ENCODE results near the gene ATP13A2. TPM values are rescaled to one million over a fixed set of nuclear protein-coding genes. Genes with fewer than 3 reads are reported as not detected.

ATP13A2 gene
- total and polyA plus RNA-seq, 2 donors (not counting 1 experiment from before 2014, with no cell fraction given), result 41.6 to 51.8 TPM

GRCh38 chr1:16957731-16958130, 54.0 kb downstream of the ATP13A2 start:
- ATAC-seq (ENCODE audit: low read depth), result no peak

DNA sequence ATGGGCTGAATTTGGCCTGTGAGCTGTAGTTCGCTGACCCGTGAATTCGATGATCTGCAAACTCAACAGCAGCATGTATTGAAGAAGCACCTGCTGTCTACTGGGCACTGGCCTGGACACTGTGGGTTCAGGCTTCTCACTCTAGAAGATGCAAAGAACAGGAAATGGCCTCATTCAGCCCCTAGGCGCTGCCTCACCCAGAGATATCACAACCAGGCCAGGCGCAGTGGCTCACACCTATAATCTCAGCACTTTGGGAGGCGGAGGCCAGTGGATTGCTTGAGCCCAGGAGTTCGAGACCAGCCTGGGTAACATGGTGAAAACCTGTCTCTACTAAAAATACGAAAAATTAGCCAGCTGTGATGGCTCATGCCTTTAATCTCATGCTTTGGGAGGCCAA, 55.0 kb downstream of the ATP13A2 start:
- H3K27me3 Mint-ChIP-seq, result no peaks in the 10 kb centered on the region
- Histone ChIP-seq H3K4me2 (replicated peaks; ENCODE audit: low read depth, low read length, poor library complexity, severe bottlenecking) (no peak overlapping the region), H3K79me2 (ENCODE audit: control insufficient read depth, insufficient read depth, low read length) (no peaks in the 10 kb centered on the region), H3K9ac (ENCODE audit: low read length) (no peak overlapping the region), H3K9me3 (ENCODE audit: control extremely low read depth in 1 of 3, control insufficient read depth in 2 of 3, insufficient read depth in 1 of 3, low read length in 2 of 3) (no peaks in the 10 kb centered on the region), H3K27ac (ENCODE audit: low read length in 2 of 2) (no peak overlapping the region), H3K4me1 (ENCODE audit: control insufficient read depth in 2 of 2, insufficient read depth in 2 of 2, low read length in 2 of 2) (peaks cover 4 to 12% of the 10 kb centered on the region in 2 donors), H3K36me3 (replicated peaks in 1 of 2; ENCODE audit: control extremely low read depth in 1 of 2, control insufficient read depth in 1 of 2, extremely low read depth in 1 of 2, insufficient read depth in 2 of 2, low read length in 1 of 2) (no peaks in the 10 kb centered on the region), H4K20me1 (ENCODE audit: control insufficient read depth, insufficient read depth, low read length, poor library complexity, severe bottlenecking) (no peaks in the 10 kb centered on the region), H3K27me3 (replicated peaks in 1 of 4; ENCODE audit: control extremely low read depth in 1 of 4, control insufficient read depth in 3 of 4, insufficient read depth in 4 of 4, low read length in 3 of 4) (no peaks in the 10 kb centered on the region), H3K4me3 (ENCODE audit: control extremely low read depth in 1 of 5, extremely low read depth in 1 of 5, insufficient read depth in 1 of 5, low read depth in 2 of 5, low read length in 4 of 5) (no peak overlapping the region), H2AFZ (ENCODE audit: insufficient read depth, low read depth, low read length, poor library complexity, severe bottlenecking) (no peak overlapping the region)
- no peaks in the 10 kb centered on the region for H3K9me3 Mint-ChIP-seq (ENCODE audit: insufficient read depth)
- no peak overlapping the region for H3K27ac Mint-ChIP-seq
- DNase-seq, result no peak
- CTCF ChIA-PET, result interaction anchor here (0.6 to 1.7 kb wide), 3 partner anchors 89 to 1174 kb away, joined by 3 to 7 read pairs (median 3); no protein-coding TSS in a partner anchor
- no peak overlapping the region for H3K4me3 Mint-ChIP-seq
- TF ChIP-seq, protein P1, sequence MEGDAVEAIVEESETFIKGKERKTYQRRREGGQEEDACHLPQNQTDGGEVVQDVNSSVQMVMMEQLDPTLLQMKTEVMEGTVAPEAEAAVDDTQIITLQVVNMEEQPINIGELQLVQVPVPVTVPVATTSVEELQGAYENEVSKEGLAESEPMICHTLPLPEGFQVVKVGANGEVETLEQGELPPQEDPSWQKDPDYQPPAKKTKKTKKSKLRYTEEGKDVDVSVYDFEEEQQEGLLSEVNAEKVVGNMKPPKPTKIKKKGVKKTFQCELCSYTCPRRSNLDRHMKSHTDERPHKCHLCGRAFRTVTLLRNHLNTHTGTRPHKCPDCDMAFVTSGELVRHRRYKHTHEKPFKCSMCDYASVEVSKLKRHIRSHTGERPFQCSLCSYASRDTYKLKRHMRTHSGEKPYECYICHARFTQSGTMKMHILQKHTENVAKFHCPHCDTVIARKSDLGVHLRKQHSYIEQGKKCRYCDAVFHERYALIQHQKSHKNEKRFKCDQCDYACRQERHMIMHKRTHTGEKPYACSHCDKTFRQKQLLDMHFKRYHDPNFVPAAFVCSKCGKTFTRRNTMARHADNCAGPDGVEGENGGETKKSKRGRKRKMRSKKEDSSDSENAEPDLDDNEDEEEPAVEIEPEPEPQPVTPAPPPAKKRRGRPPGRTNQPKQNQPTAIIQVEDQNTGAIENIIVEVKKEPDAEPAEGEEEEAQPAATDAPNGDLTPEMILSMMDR (IDR thresholded peaks at IDR 0.05), result no peak
- TF ChIP-seq EZH2 (IDR thresholded peaks at IDR 0.05; ENCODE audit: borderline replicate concordance, insufficient read depth, low read depth, low read length, poor library complexity, severe bottlenecking), result no peak
- ATAC-seq (ENCODE audit: low read depth), result no peak
- 100% methylated on average over 6 of the region's 8 CpGs for WGBS (ENCODE audit: insufficient coverage)
- intact Hi-C loops (cut with micrococcal nuclease), result no loop called here
- POLR2A ChIA-PET, result no interaction called here
- H3K4me1 Mint-ChIP-seq, result peaks cover 10% of the 10 kb centered on the region

More at GRCh38 chr1:16957731-16958130, 54.0 kb downstream of the ATP13A2 start:
- Histone ChIP-seq H3K9ac (ENCODE audit: low read length) (no peak overlapping the region), H3K36me3 (replicated peaks in 1 of 2; ENCODE audit: control extremely low read depth in 1 of 2, control insufficient read depth in 1 of 2, extremely low read depth in 1 of 2, insufficient read depth in 2 of 2, low read length in 1 of 2) (no peaks in the 10 kb centered on the region), H3K27ac (ENCODE audit: low read length in 2 of 2) (no peak overlapping the region), H3K4me3 (ENCODE audit: control extremely low read depth in 1 of 5, extremely low read depth in 1 of 5, insufficient read depth in 1 of 5, low read depth in 2 of 5, low read length in 4 of 5) (no peak overlapping the region), H3K27me3 (replicated peaks in 1 of 4; ENCODE audit: control extremely low read depth in 1 of 4, control insufficient read depth in 3 of 4, insufficient read depth in 4 of 4, low read length in 3 of 4) (no peaks in the 10 kb centered on the region), H3K9me3 (ENCODE audit: control extremely low read depth in 1 of 3, control insufficient read depth in 2 of 3, insufficient read depth in 1 of 3, low read length in 2 of 3) (no peaks in the 10 kb centered on the region), H3K4me1 (ENCODE audit: control insufficient read depth in 2 of 2, insufficient read depth in 2 of 2, low read length in 2 of 2) (peaks cover 4 to 10% of the 10 kb centered on the region in 2 donors), H3K79me2 (ENCODE audit: control insufficient read depth, insufficient read depth, low read length) (no peaks in the 10 kb centered on the region), H3K4me2 (replicated peaks; ENCODE audit: low read depth, low read length, poor library complexity, severe bottlenecking) (no peak overlapping the region), H4K20me1 (ENCODE audit: control insufficient read depth, insufficient read depth, low read length, poor library complexity, severe bottlenecking) (no peaks in the 10 kb centered on the region), H2AFZ (ENCODE audit: insufficient read depth, low read depth, low read length, poor library complexity, severe bottlenecking) (no peak overlapping the region)
- ChIA-PET CTCF (no interaction called here), POLR2A (no interaction called here)
- H3K27me3 Mint-ChIP-seq, result no peaks in the 10 kb centered on the region
- no peaks in the 10 kb centered on the region for H3K9me3 Mint-ChIP-seq (ENCODE audit: insufficient read depth)
- 62% methylated on average over 5 of the region's 8 CpGs for WGBS (ENCODE audit: insufficient coverage)
- peaks cover 9% of the 10 kb centered on the region for H3K4me1 Mint-ChIP-seq
- intact Hi-C loops (cut with micrococcal nuclease), result no loop called here
- H3K27ac Mint-ChIP-seq, result no peak overlapping the region
- DNase-seq, result no peak
- TF ChIP-seq, protein P1 (IDR thresholded peaks at IDR 0.05), result no peak
- TF ChIP-seq EZH2 (IDR thresholded peaks at IDR 0.05; ENCODE audit: borderline replicate concordance, insufficient read depth, low read depth, low read length, poor library complexity, severe bottlenecking), result no peak
- no peak overlapping the region for H3K4me3 Mint-ChIP-seq

Measured in B cell (primary cell).